NT2/D1 (cell line): ENCODE data around the gene ATXN1.

Experiments
- DNase-seq: peaks from one replicate; pipeline ENCODE4 v3.0.0-alpha.2; 2011; ENCODE audit warnings: low read depth, low spot score
- H3K27me3 ChIP-seq: 2 replicates; pipeline ENCODE4 v1.6.0; 2011; ENCODE audit warnings: mild to moderate bottlenecking; ENCODE audit not compliant: insufficient read length, insufficient read depth
- H3K36me3 ChIP-seq: 2 replicates; pipeline ENCODE4 v1.6.1; 2011; ENCODE audit warnings: mild to moderate bottlenecking, low read length, mixed read lengths; ENCODE audit not compliant: insufficient read depth, insufficient read length
- H3K4me1 ChIP-seq: 2 replicates; pipeline ENCODE4 v1.5.1; 2011; ENCODE audit not compliant: insufficient read depth, insufficient read length
- H3K4me3 ChIP-seq: 2 replicates; pipeline ENCODE4 v1.5.1; 2011; ENCODE audit warnings: low read depth; ENCODE audit not compliant: insufficient read length
- H3K9ac ChIP-seq: 2 replicates; pipeline ENCODE4 v1.6.0; 2011; ENCODE audit warnings: low read depth; ENCODE audit not compliant: insufficient read length
- H3K9me3 ChIP-seq: 2 replicates; pipeline ENCODE4 v1.5.1; 2011; ENCODE audit warnings: mild to moderate bottlenecking, low read length; ENCODE audit not compliant: insufficient read depth
- SUZ12 ChIP-seq: IDR thresholded peaks from 2 replicates; pipeline ENCODE4 v1.6.1; 2011; ENCODE audit not compliant: insufficient read length, insufficient read depth; ENCODE audit errors: extremely low read depth
- YY1 ChIP-seq: IDR thresholded peaks from 2 replicates; pipeline ENCODE4 v1.6.1; 2011; ENCODE audit not compliant: insufficient read length, insufficient read depth
- ZNF274 ChIP-seq: IDR thresholded peaks from 2 replicates; pipeline ENCODE4 v1.6.1; 2011; ENCODE audit warnings: mild to moderate bottlenecking, low read depth, low read length

Gene ATXN1

DNA sequence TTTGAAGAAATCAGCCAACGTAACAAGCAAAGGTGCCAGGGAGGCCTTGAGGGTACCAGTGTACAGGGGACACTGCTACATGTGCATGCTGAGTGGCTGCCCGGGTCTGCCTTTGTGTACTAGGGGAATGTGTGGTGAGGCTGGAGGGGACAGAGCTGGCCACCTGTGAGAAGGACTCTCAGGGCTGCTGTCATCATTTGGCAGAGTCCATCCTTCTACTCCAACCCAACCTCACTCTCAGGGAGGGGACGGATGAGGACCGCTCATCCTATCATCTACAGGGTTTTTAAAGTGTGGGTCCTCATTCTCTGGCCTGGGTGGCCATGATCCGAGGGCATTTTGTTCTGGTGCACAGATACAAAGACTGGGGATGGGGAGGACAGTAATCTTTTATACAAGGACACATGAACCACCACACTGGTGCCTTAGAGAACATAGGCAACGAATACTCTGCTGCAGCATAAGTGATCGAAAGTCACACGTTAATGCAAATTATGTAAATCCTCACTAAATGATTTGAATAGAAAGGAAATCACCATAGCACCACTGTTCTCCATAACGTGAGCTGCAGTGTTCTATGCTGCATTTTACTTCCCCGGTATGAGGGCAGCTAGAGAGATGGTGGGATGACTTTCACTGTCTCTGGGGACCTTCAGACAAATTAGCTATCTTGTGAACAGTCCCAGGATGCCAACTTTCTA is 341.5 kb downstream of the ATXN1 start:
- Histone ChIP-seq H3K4me1 (no peaks in the 10 kb centered on the region), H3K9ac (no peak overlapping the region), H3K9me3 (no peaks in the 10 kb centered on the region), H3K36me3 (no peaks in the 10 kb centered on the region), H3K4me3 (no peak overlapping the region), H3K27me3 (no peaks in the 10 kb centered on the region)
- TF ChIP-seq SUZ12 (no peak), ZNF274 (no peak), YY1 (no peak)
- DNase-seq: no peak

DNA sequence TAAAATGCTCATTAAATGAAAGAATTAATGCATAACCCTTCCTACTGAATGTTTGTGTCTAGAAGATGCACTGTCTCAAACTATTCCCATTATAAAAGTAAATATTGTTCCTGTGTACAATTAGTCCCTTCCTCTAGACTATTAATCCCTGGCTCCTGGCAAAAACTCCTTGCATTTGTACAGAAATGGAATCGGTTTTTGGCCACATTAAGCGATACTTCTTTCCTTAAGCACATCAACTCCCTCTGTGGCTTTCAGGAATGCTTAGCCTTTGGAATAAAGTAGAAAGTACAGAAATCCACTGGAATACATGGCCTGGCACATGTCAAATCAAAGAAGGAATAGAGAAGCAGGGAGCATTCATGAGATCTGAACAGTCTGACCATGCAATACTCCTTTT is 343.1 kb downstream of the ATXN1 start:
- H3K9me3 ChIP-seq: no peaks in the 10 kb centered on the region
- no peaks in the 10 kb centered on the region for H3K27me3 ChIP-seq
- no peaks in the 10 kb centered on the region for H3K36me3 ChIP-seq
- no peak overlapping the region for H3K9ac ChIP-seq
- no peaks in the 10 kb centered on the region for H3K4me1 ChIP-seq
- DNase-seq: no peak
- H3K4me3 ChIP-seq: no peak overlapping the region
- TF ChIP-seq YY1 (no peak), ZNF274 (no peak), SUZ12 (no peak)

DNA sequence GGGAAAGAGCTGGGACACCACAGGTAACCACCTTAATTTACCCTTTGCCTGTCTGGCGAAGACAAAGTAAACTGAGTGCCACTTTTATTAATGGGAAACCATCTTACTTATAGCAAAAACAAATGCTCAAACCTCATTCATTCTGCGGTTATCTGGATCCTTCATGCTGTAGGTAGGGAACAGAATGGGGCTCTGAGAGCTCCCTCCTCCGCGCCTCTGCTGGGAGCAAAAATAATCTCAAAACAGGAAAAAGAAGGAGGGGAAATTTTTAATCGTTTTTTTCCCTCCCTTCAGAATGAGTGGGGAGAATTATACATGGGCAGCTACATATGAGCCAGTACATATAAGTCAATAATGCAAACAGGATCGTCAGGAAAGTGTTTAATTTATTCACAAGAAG is 345.6 kb downstream of the ATXN1 start:
- no peaks in the 10 kb centered on the region for H3K36me3 ChIP-seq
- H3K4me3 ChIP-seq: no peak overlapping the region
- H3K9ac ChIP-seq: no peak overlapping the region
- H3K9me3 ChIP-seq: no peaks in the 10 kb centered on the region
- H3K4me1 ChIP-seq: no peaks in the 10 kb centered on the region
- DNase-seq: no peak
- H3K27me3 ChIP-seq: no peaks in the 10 kb centered on the region
- TF ChIP-seq ZNF274: no peak
- TF ChIP-seq YY1: no peak
- no peak for TF ChIP-seq SUZ12

DNA sequence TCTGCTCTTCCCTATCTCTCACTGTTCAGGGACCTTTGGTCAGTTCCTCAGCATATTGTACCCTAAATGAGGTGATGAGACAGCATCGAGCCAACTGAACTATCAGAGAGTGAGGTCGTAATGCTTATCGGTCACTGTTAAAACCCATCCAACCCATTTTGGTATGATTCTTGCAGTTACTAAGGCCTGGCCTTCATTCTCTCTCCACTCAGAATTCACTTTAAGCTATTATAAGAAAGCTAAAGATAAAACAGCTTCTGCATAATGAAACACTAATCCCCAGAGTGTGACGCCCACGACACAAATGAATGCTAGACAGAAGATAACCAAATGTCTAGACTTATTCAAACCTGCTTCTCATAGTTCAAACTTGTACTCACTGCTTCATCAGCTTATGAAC is 347.1 kb downstream of the ATXN1 start:
- no peak overlapping the region for H3K9ac ChIP-seq
- no peaks in the 10 kb centered on the region for H3K36me3 ChIP-seq
- no peak overlapping the region for H3K4me3 ChIP-seq
- TF ChIP-seq YY1 (no peak), SUZ12 (no peak), ZNF274 (no peak)
- H3K27me3 ChIP-seq: no peaks in the 10 kb centered on the region
- H3K4me1 ChIP-seq: no peaks in the 10 kb centered on the region
- DNase-seq: no peak
- H3K9me3 ChIP-seq: no peaks in the 10 kb centered on the region

DNA sequence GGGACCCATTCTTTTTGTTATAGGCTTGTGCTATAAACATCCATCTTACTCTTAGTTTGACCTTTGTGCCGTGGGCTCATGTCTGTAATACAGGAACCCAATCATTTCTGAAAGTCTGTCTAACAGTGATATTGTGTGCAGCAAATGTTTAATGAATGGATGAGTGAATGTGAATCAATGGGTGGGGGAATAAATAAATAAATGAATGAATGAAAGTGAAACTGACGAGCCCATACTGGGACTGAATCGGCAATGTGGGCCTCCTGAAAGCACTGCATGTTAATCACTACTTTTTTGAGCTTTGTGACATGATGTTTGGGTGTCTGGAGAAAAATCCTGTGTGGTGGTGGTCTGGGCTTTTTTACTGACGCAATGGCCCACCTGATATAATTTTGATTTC is 347.9 kb downstream of the ATXN1 start:
- no peak for DNase-seq
- no peak overlapping the region for H3K9ac ChIP-seq
- H3K4me3 ChIP-seq: no peak overlapping the region

DNA sequence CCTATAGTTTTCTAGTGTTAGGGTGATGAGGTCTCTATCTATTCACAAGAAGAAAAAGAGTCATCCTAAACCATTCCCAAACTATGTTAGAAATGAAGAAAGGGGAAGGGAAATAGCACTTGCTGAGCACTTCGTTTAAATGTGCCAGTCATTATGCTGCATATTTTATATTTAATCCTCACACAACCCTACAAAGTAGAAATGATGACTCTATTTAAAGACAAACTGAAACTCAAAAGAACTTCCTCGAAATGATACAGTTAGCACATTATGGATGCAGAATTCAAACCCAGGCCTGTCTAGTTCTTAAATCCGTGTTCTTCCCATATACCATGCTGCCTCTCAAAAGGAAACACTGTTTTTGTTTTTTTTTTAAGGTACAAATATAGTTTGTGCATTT is 348.3 kb downstream of the ATXN1 start:
- no peak for TF ChIP-seq YY1
- TF ChIP-seq SUZ12: no peak
- TF ChIP-seq ZNF274: no peak
- H3K9me3 ChIP-seq: no peaks in the 10 kb centered on the region
- H3K4me3 ChIP-seq: no peak overlapping the region
- no peaks in the 10 kb centered on the region for H3K27me3 ChIP-seq
- no peaks in the 10 kb centered on the region for H3K36me3 ChIP-seq
- no peak overlapping the region for H3K9ac ChIP-seq
- no peaks in the 10 kb centered on the region for H3K4me1 ChIP-seq
- DNase-seq: no peak

More for the DNA sequence above, 347.9 kb downstream of the ATXN1 start:
- no peaks in the 10 kb centered on the region for H3K27me3 ChIP-seq
- no peaks in the 10 kb centered on the region for H3K36me3 ChIP-seq
- no peaks in the 10 kb centered on the region for H3K9me3 ChIP-seq
- TF ChIP-seq YY1: no peak
- no peak for TF ChIP-seq ZNF274
- TF ChIP-seq SUZ12: no peak
- no peaks in the 10 kb centered on the region for H3K4me1 ChIP-seq

DNA sequence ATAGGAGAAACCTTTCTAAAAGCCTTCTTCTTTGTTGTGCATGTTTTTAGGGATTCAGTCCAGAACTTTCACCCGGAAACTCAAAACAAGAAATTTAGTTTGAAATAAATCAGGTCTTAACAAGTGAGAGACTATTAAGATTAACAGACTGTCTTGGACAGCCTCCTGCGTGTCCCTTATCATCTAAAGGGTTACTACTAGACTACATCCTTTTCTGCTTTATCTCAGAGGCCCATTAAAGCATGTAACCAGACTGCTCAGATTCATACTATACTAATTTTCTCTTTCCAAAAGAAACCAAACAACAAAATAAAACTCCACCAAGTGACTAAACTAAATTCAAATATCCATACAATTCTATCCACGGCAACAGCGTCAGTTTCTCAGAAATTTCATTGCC is 349.1 kb downstream of the ATXN1 start:
- no peak for DNase-seq
- Histone ChIP-seq H3K36me3 (no peaks in the 10 kb centered on the region), H3K4me3 (no peak overlapping the region), H3K27me3 (no peaks in the 10 kb centered on the region), H3K9me3 (no peaks in the 10 kb centered on the region), H3K9ac (no peak overlapping the region), H3K4me1 (no peaks in the 10 kb centered on the region)
- no peak for TF ChIP-seq SUZ12
- no peak for TF ChIP-seq YY1
- no peak for TF ChIP-seq ZNF274
